ENCODE data around the gene PAFAH1B1.

The PAFAH1B1 gene

GRCh38 chr17:2592971-2593820 is at the start of gene PAFAH1B1 (continued):
- TF ChIP-seq ZBTB49 (tag by site-specific recombination; IDR thresholded peaks at IDR 0.05; ENCODE audit: low read depth) = no peak
- TF ChIP-seq BCL6B (tag by site-specific recombination; IDR thresholded peaks at IDR 0.05) = no peak
- no peak for TF ChIP-seq ZNF48 (tag by site-specific recombination; IDR thresholded peaks at IDR 0.05)
- TF ChIP-seq ZNF530 (tag by site-specific recombination; IDR thresholded peaks at IDR 0.05; ENCODE audit: low read depth) = no peak
- TF ChIP-seq ZNF311 (tag by site-specific recombination; IDR thresholded peaks at IDR 0.05; ENCODE audit: borderline replicate concordance) = no peak
- TF ChIP-seq EGR2 (tag by site-specific recombination; IDR thresholded peaks at IDR 0.05; ENCODE audit: low read depth) = no peak
- no peak for TF ChIP-seq ZNF184 (tag by site-specific recombination; IDR thresholded peaks at IDR 0.05)
- TF ChIP-seq ZNF292 (tag by site-specific recombination; IDR thresholded peaks at IDR 0.05; ENCODE audit: borderline replicate concordance, low read depth) = no peak
- TF ChIP-seq MYNN (tag by site-specific recombination; IDR thresholded peaks at IDR 0.05; ENCODE audit: borderline replicate concordance) = no peak
- no peak for TF ChIP-seq ZNF404 (tag by site-specific recombination; IDR thresholded peaks at IDR 0.05)
- no peak for TF ChIP-seq YY1 (tag by site-specific recombination; IDR thresholded peaks at IDR 0.05)
- TF ChIP-seq ZBTB11 (tag by site-specific recombination; conservative IDR thresholded peaks at IDR 0.05; ENCODE audit: low read depth) = no peak
- peak; percentile 35; the same call in 1 of the 2 replicates for TF ChIP-seq ZNF843 (tag by site-specific recombination; IDR thresholded peaks at IDR 0.05)
- no peak for TF ChIP-seq ZNF645 (tag by site-specific recombination; IDR thresholded peaks at IDR 0.05)
- peak; percentile 31; the same call in 1 of the 2 replicates for TF ChIP-seq ZBTB7A (tag by site-specific recombination; IDR thresholded peaks at IDR 0.05; ENCODE audit: low read depth)
- no peak for TF ChIP-seq AEBP2 (tag by site-specific recombination; IDR thresholded peaks at IDR 0.05; ENCODE audit: borderline replicate concordance)
- TF ChIP-seq SALL2 (tag by site-specific recombination; IDR thresholded peaks at IDR 0.05; ENCODE audit: borderline replicate concordance) = no peak
- no peak for TF ChIP-seq ZNF701 (tag by site-specific recombination; IDR thresholded peaks at IDR 0.05)
- no peak for TF ChIP-seq ZNF112 (tag by site-specific recombination; IDR thresholded peaks at IDR 0.05)
- TF ChIP-seq ZNF580 (tag by site-specific recombination; IDR thresholded peaks at IDR 0.05) = no peak
- peak; percentile 65 for TF ChIP-seq ZBTB26 (tag by site-specific recombination; optimal IDR thresholded peaks at IDR 0.05)
- TF ChIP-seq ZNF610 (tag by site-specific recombination; IDR thresholded peaks at IDR 0.05; ENCODE audit: borderline replicate concordance) = peak; percentile 66; the same call in 1 of the 2 replicates
- TF ChIP-seq ZNF416 (tag by site-specific recombination; IDR thresholded peaks at IDR 0.05) = no peak
- no peak for TF ChIP-seq ZNF548 (tag by site-specific recombination; IDR thresholded peaks at IDR 0.05)
- no peak for TF ChIP-seq ZNF10 (tag by site-specific recombination; IDR thresholded peaks at IDR 0.05)

Measured in HEK293 (cell line).